HepG2 (cell line): ENCODE data around the gene MAB21L4. TPM values are rescaled to one million over a fixed set of nuclear protein-coding genes. Genes with fewer than 3 reads are reported as not detected.

Experiments
- DDIT3 ChIP-seq: sonication (generic); formaldehyde crosslinking; IDR thresholded peaks from 2 replicates; pipeline ENCODE4 v1.4.0; 2020; ENCODE audit warnings: mild to moderate bottlenecking, missing genetic modification reagents
- FOXO4 ChIP-seq: sonication (generic); formaldehyde crosslinking; conservative IDR thresholded peaks from 2 replicates; pipeline ENCODE4 v1.8.1; 2023; ENCODE audit warnings: missing genetic modification reagents
- IRF1 ChIP-seq: sonication (generic); formaldehyde crosslinking; IDR thresholded peaks from 2 replicates; pipeline ENCODE4 v1.4.0; 2020; ENCODE audit warnings: low read depth, mild to moderate bottlenecking, missing genetic modification reagents
- MNT ChIP-seq: fragments of 450-650 bp; IDR thresholded peaks from 2 replicates; pipeline ENCODE4 v1.6.1; 2016
- SPEN ChIP-seq: sonication (generic); formaldehyde crosslinking; IDR thresholded peaks from 2 replicates; pipeline ENCODE4 v1.5.1; 2020; ENCODE audit warnings: low read depth, mild to moderate bottlenecking, missing genetic modification reagents
- ZFP37 ChIP-seq: sonication (generic); formaldehyde crosslinking; IDR thresholded peaks from 2 replicates; pipeline ENCODE4 v1.4.0; 2020; ENCODE audit warnings: missing genetic modification reagents, borderline replicate concordance
- ZMYM2 ChIP-seq: sonication (generic); formaldehyde crosslinking; IDR thresholded peaks from 2 replicates; pipeline ENCODE4 v1.8.0; 2022; ENCODE audit warnings: mild to moderate bottlenecking, missing genetic modification reagents
- ZNF253 ChIP-seq: sonication (generic); formaldehyde crosslinking; IDR thresholded peaks from 2 replicates; pipeline ENCODE4 v1.8.0; 2022; ENCODE audit warnings: mild to moderate bottlenecking, missing genetic modification reagents, borderline replicate concordance
- ZNF362 ChIP-seq: sonication (generic); formaldehyde crosslinking; IDR thresholded peaks from 2 replicates; pipeline ENCODE4 v1.4.0; 2020; ENCODE audit warnings: missing genetic modification reagents, mild to moderate bottlenecking, borderline replicate concordance
- ZNF484 ChIP-seq: sonication (generic); formaldehyde crosslinking; IDR thresholded peaks from 2 replicates; pipeline ENCODE4 v1.5.1; 2020; ENCODE audit warnings: mild to moderate bottlenecking, low read depth, missing genetic modification reagents, borderline replicate concordance
- ZNF569 ChIP-seq: sonication (generic); formaldehyde crosslinking; IDR thresholded peaks from 2 replicates; pipeline ENCODE4 v1.5.0; 2020; ENCODE audit warnings: mild to moderate bottlenecking, missing genetic modification reagents, moderate library complexity, borderline replicate concordance
- ZNF687 ChIP-seq: sonication (generic); formaldehyde crosslinking; IDR thresholded peaks from 2 replicates; pipeline ENCODE4 v1.5.1; 2020; ENCODE audit warnings: mild to moderate bottlenecking, missing genetic modification reagents, moderate library complexity
- ZSCAN5A ChIP-seq: sonication (generic); formaldehyde crosslinking; IDR thresholded peaks from 2 replicates; pipeline ENCODE4 v1.8.0; 2022; ENCODE audit warnings: mild to moderate bottlenecking, missing genetic modification reagents, borderline replicate concordance
- polyA plus RNA-seq, 8 experiments: library from polyadenylated mRNA; depleted of rRNA in 3 of 8; stranded (reverse) in 7 of 8; unstranded in 1 of 8; fragments of >200 nt; fragmentation: Illumina TruSeq in 4 of 8; extraction: Trizol in 4 of 8; gene quantifications; 2 replicates each; pipeline versions ENCODE4 v1.2.1 to v1.2.3, GENCODE V29; 2011 to 2016; ENCODE audit warnings: low read depth in 4 of 8, missing spikeins in 1 of 8, mixed read lengths in 1 of 8; ENCODE audit not compliant: insufficient read depth in 1 of 8
- total RNA-seq, 5 experiments: library from RNA; depleted of rRNA; stranded (reverse); fragments of >200 nt; fragmentation: Illumina TruSeq; extraction: Trizol; gene quantifications; 2 replicates each; pipeline ENCODE4 v1.2.3, GENCODE V29; 2016; ENCODE audit warnings: low read depth in 1 of 5

MAB21L4 gene
- total and polyA plus RNA-seq, 2 of the 13 experiments (the other 11 are each of a cell fraction or from before 2014, with no cell fraction given): 3.0 to 14.0 TPM

GRCh38 chr2:240857039-240858008 lies 38.6 kb downstream of the MAB21L4 start (continued):
- TF ChIP-seq MNT: peak; percentile 83
- TF ChIP-seq ZNF569 (CRISPR knock-in tag): peak; percentile 99
- TF ChIP-seq ZMYM2 (CRISPR knock-in tag): peak; percentile 96
- no peak for TF ChIP-seq DDIT3 (CRISPR knock-in tag)
- peak; percentile 99 for TF ChIP-seq SPEN (CRISPR knock-in tag)
- TF ChIP-seq ZSCAN5A (CRISPR knock-in tag): peak; percentile 47; the same call in 1 of the 2 replicates
- peak; percentile 77 for TF ChIP-seq ZNF253
- peak; percentile 94; the same call in 1 of the 2 replicates for TF ChIP-seq IRF1
- no peak; the same call in 1 of the 2 replicates for TF ChIP-seq ZNF362 (CRISPR knock-in tag)
- peak; percentile 99 for TF ChIP-seq ZNF687 (CRISPR knock-in tag)
- peak; percentile 23; the same call in 1 of the 2 replicates for TF ChIP-seq ZNF484
- TF ChIP-seq ZFP37: peak; percentile 98
- TF ChIP-seq FOXO4 (CRISPR knock-in tag): 0 out of 2 replicates have a peak, but pooled peaks have one; percentile 90
